Measurements from ENCODE around the gene ZNF214.
"Not testable (repeated sequence)": the region's sequence is repeated elsewhere in the genome, so short reads cannot be mapped to it uniquely, and the experiment has no call there.

Gene ZNF214

GRCh38 chr11:6962141-6962540 lies 58.0 kb downstream of the ZNF214 start:
- no peak for TF ChIP-seq CTCF (IDR thresholded peaks at IDR 0.05; ENCODE audit: low read depth, low read length, missing control alignments)
- no peak for DNase-seq (ENCODE audit: low read depth)
- no peak overlapping the region for H3K4me3 ChIP-seq (ENCODE audit: low read depth, low read length)

GRCh38 chr11:6954248-6954647 lies 65.9 kb downstream of the ZNF214 start:
- not testable (repeated sequence) for DNase-seq (ENCODE audit: low read depth); H3K4me3 ChIP-seq (ENCODE audit: low read depth, low read length)
